Activated T-cell treated with anti-CD3 and anti-CD28 coated beads for 24 hours (primary cell): ENCODE data around the gene RTEL1.
"Not testable (repeated sequence)": the region's sequence is repeated elsewhere in the genome, so short reads cannot be mapped to it uniquely, and the experiment has no call there.

Source experiments
- DNase-seq: peaks from one replicate; pipeline ENCODE4 v3.0.0-alpha.2; 2020; ENCODE audit warnings: low read depth

Gene RTEL1

DNA sequence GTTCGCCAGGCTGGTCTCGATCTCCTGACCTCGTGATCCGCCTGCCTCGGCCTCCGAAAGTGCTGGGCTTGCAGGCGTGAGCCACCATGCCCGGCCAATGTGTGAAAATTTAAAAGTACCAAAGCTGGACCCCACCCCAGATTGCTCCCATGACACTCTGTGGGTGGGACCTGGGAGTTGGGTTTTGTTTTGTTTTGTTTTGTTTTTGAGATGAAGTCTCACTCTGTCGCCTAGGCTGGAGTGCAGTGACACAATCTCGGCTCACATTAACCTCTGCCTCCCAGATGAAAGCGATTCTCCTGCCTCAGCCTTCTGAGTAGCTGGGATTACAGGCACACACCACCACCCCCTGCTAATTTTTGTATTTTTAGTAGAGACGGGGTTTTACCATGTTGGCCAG lies 13.6 kb downstream of the RTEL1 start:
- not testable (repeated sequence) for DNase-seq

DNA sequence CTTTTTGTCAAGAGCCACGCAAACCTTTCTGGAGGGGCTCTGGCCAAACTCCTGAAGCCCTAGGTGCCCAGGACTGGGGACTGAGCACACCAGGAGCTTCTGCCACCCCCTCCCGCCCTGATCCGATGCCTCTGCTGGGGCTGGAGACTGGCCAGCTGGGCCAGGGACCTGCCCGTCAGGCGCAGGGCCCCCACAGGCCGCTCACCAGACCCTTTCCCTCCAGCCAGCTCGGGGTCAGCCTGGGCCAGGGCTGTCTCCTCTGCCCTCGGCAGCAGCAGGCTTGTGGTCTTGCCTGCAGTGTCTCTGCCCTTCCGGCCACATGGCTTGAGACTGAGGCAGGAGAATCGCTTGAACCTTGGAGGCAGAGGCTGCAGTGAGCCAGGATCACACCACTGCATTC lies 14.6 kb downstream of the RTEL1 start:
- DNase-seq: no peak

DNA sequence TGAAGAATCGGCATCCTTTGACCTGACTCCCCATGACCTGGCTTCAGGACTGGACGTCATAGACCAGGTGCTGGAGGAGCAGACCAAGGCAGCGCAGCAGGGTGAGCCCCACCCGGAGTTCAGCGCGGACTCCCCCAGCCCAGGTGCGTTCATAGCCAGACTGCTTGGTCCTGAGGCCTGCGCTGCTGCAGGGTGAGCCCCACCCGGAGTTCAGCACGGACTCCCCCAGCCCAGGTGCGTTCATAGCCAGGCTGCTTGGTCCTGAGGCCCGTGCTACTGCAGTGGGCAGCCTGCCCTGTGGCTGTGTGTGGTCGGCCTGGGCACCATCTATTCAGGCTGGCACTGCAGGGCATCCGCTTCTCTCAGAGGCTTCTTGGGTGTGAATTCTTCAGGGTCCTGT lies 15.8 kb downstream of the RTEL1 start:
- DNase-seq: no peak

DNA sequence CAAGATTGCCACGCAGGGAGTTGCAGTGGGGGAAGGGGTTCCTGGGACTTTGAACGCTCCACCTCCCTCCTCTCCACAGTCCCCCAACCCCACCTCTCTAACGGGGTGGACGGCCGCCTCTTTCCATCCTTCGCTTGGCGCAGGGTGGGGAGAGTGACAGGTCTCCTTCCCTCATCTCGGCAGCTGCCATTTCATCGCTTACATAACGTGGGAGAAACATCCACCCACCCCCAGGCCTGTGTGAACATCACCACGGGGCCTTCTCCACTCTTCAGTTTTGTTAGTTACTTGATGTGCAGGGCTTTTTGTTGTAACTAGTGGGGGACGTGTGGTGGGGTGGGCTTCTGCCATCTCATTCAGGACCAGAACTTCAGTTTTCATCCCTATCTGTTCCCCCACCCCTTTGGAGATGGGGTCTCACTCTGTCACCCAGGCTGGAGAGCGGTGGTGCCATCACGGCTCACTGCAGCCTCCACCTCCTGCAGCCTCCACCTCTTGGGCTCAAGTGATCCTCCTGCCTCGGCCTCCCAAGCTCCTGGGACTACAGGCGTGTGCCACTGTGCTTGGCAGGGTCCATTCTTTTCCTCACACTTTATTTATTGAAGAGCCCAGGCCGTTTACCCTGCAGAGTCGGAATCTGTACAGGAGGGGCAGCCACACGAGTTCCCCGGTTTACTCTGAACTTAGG lies 17.7 kb downstream of the RTEL1 start:
- no peak for DNase-seq

DNA sequence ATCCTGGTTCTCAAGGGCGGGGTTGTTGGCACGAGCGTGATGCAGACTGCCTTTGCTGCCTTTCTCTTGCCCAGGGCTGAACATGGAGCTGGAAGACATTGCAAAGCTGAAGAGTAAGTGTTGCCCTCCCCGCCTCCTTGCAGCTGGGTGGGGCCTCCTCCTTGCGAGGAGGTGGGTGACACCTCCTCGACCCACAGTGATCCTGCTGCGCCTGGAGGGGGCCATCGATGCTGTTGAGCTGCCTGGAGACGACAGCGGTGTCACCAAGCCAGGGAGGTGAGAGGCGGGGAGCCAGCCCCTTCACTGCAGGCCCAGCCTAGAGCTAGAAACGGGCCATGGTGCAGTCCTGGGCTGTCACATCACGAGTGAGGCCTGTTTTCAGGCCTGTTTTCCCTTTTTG lies 20.0 kb downstream of the RTEL1 start:
- no peak for DNase-seq

DNA sequence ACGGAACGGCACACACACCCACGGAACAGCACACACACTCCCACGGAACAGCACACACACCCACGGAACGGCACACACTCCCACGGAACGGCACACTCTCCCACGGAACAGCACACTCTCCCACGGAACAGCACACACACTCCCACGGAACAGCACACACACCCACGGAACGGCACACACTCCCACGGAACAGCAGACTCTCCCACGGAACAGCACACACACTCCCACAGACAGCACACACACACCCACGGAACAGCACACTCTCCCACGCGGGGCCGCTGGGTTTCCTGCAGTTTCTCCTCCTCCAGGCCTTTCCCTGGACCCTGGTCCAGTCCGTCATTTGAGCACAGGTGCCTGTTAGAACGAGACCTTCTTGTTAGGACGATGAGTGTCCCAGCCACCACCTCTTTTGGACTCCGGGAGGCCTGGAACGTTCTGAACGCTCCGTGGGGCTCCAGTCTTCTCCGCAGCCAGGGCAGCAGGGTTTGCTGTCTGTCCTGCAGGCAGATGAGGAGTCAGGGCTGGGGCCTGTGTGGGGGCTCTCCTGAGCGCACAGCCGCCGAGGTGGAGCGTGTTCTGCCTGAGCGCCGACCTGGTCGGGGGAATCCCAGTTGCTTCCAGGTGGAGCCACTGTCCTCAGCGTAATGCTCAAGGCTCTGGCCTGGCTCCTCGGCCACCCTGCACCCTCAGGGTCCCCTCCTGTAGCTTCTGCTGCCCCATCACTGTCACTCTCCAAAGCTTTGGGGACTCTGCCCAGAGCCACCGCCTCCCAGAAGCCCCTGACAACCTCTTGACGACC lies 20.8 kb downstream of the RTEL1 start:
- no peak for DNase-seq

DNA sequence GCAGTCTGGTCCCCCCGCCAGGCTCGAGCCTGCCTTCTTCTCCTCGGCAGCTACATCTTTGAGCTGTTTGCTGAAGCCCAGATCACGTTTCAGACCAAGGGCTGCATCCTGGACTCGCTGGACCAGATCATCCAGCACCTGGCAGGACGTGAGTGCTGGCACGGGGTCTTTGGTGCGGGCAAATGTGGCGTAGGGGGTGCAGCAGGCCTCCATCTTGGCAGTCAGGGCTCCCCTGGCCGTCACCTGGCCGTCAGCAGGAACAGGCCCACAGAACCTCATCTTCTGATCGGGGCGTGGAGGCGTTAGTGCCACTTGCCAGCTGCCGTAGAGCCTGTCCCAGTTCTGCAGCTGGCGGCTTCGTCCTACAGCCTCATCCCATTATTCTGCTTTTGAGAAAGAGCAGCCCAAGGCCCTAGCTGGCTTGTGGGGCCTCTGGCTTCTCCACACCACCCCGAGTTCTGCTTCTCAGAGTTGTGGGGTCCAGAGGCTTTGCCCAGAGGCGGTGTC lies 21.7 kb downstream of the RTEL1 start:
- DNase-seq: no peak

DNA sequence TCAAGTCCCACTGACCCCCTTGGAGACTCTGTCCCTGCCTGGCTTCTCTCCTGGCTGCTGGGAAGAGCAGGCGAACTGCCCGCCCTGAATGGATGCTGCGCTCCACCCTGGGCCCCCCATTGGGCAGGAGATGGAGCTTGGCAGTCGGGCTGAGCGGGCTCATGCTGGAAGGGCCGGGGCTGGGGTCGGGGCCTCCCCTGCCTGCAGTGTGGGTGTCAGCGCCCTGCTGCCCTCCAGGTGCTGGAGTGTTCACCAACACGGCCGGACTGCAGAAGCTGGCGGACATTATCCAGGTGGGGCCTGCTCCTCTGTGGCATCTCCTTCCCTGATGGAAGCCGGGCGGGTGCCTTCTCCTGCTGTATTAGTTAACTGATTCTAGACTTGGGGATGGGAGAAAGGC lies 22.3 kb downstream of the RTEL1 start:
- DNase-seq: no peak

DNA sequence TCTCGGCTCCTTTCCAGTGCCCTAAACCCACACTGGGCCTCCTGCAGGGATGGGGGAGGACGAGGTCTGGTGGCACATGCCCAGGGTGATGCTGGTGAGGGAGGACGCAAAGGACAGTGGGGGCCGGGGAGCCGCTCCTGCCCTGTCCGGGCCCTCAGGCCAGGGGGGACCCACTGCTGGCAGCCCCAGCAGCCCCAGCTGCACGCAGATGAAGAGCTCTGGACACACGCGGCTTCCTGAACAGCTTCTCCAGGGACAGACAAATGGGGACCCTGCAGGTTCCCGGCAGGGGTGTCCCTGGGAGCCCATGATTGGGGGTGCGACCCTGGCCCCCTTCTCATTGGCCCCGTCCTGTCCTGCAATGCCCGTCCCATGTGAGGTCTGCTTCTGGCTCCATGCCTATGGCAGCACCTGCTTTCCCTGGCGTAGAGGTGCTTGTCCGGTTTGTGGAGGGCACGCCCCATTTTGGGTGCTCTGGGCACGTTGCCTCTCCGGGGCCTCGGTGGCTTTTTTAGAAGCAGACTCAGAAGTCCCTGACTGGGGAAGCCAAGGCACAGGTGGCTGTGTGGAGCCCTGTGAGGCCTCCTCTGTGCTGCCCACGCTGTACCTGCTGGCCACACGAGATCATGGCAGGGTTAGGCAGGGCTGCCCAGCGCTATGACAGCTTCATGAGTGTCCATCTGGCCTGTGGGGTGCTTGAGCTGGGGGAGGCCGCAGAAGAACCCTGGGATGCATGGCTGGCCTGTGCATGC lies 22.9 kb downstream of the RTEL1 start:
- DNase-seq: no peak

DNA sequence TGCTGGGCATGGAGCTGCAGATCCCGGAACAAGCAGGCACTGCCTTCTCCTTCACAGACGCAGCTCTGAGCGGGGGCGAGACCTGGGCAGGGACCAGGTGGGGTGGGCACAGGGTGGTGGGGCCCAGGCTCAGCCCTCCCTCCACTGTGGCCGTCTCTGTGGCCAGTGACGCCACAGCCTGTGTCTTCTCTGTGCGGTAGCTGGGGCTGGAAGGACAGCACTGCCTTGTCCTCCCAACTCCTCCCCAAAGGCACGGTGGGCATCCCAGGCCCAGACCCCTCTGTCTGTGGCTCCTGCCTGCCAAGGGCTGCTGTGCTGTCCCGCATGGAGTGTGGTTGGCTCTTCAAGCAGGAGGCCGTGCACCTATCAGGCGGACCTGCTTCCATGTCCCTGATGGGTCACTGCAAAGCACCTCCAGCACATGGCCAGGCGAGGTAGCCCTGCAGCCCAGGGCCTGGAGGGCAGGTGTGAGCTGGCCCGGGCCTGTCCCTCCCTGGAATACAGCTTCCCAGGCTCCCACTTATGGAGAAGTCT lies 23.6 kb downstream of the RTEL1 start:
- DNase-seq: no peak

DNA sequence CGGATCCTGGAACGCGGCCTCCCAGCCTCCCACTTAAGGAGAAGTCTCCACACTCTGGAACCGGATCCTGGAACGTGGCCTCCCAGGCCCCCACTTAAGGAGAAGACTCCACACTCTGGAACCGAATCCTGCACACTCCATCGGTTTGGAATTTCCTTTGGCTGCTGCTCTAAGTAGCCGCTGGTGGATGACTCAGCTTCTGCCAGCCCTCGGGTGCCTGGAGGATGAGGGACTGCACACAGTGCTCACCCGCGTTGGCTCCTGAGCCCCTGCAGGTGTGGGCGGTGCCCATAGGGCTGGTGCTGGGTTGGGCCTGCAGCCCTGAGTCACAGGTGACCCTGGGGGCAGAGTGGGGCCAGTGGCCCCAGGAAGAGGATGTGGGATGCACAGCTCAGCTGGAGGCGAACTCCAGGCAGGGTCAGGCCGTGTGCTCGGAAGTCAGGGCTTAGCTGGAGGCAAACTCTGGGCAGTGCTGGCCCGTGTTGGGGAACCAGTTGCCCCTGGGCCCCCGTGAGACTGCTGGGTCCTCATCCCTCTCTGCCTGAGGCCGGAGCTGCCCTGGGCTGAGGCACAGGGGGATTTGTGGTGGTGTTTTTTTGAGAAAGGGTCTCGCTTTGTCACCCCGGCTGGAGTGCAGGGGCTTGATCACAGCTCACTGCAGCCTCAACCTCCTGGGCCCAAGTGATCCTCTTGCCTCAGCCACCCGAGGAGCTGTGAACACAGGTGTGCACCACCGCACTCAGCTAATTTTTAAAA lies 24.4 kb downstream of the RTEL1 start:
- DNase-seq: no peak

DNA sequence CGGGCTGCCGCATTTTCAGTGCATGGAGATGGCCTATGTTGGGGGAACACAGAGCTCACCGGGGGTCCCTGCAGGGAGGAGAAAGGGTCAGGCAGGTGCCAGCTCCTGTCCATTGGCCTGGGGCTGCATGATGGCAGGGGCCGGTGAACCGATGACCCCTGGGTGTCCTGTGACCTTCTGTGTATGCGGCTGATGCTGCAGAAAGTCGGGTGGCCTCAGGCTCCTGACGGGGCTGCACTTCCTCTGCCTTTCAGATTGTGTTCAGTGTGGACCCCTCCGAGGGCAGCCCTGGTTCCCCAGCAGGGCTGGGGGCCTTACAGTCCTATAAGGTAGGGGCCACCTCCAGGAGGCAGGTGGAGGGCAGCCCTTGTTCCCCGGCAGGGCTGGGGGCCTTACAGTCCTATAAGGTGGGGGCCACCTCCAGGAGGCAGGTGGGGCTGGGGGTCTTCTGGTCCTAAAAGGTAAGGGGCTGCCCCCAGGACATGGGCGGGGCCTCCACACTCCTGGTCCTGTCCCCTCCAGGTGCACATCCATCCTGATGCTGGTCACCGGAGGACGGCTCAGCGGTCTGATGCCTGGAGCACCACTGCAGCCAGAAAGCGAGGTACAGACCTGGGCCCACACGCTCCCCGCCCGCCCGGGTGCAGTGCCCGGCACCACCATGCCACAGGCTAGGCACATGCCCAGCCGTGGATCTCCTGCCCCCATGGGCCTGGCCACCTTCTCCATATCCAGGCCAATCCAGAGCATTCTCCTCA lies 27.3 kb downstream of the RTEL1 start:
- no peak for DNase-seq

DNA sequence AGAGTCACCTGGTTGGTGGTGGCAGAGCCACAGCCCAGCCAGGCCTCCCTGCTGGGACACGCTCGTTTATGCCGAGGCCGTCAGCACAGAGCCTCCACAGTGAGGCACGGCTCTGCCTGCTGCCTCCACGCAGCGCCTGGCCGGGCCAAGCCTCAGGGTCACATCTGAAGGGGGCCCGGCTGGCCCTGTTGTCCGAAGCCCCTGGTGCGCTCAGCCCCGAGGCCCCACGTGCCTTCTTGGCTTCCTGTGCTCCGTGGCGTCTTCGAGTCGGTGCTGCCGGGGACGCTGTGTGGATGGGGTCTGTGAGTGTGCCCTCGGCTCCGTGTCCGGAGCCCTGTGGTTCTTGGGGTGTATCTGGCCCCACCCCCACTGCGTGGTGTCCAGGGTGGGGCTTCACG lies 28.0 kb downstream of the RTEL1 start:
- DNase-seq: no peak

DNA sequence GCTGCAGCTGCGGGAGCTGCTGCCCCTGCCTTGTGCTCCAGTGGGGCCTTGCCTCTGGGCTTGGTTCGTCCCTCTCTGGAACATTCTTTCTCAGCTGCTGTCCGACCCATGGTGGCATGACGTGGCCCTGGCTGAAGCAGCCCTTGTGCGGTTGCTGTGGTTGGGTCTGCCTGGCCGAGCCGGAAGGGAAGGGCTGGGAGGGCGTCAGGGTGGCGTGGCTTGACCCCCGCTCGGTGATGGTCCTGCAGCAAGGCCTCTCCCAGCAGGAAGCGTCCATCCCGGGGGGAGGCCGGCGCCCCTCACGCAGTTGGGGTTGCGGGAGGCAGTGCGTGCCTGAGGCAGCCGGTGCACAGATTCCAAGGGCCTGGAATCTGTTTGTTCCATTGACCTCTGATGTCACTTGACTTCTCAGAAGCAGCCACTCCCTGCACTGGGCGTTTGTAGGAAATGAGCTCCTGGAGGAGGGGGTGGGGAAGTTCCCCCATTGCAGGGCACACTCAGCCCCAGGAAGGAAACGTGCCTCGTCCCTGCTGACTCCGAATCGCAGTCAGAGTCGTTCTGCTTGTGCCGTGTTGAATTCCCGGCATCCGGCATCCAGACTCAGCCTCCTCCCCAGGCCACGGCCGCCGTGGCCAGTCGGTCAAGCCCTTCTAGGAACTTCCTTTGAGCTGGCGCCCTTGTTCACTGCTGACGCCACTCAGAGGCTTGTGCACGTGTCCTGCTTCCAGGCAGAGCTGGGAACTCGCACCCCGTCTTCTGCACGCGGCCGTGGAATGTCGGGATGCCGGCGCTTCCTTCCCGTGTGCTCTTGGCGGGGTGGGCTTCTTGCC lies 28.6 kb downstream of the RTEL1 start:
- no peak for DNase-seq

DNA sequence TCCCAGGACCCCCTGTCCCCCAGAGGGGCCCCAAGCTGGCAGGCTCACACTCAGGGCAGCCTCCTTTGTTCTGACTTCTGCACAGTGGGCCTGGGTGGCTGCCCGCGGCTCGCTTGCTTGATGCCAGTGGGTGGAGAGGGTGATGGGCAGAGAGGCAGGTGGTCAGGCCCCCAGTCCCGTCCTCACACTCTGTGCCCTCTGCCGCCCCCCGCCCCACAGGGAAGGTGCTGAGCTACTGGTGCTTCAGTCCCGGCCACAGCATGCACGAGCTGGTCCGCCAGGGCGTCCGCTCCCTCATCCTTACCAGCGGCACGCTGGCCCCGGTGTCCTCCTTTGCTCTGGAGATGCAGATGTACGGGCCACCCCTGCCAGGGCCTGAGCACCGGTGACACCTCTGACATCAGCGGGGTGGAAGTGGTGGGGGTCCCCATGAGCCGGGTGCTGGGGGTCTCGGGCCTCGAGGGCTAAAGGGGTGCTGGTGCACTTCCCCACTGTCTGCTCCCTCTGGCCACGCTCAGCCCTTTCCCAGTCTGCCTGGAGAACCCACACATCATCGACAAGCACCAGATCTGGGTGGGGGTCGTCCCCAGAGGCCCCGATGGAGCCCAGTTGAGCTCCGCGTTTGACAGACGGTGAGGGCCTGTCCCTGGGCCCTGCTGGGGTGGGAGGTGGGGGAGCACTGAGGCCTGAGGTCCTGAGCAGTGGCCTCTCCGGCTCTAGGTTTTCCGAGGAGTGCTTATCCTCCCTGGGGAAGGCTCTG lies 29.5 kb downstream of the RTEL1 start:
- DNase-seq: no peak

DNA sequence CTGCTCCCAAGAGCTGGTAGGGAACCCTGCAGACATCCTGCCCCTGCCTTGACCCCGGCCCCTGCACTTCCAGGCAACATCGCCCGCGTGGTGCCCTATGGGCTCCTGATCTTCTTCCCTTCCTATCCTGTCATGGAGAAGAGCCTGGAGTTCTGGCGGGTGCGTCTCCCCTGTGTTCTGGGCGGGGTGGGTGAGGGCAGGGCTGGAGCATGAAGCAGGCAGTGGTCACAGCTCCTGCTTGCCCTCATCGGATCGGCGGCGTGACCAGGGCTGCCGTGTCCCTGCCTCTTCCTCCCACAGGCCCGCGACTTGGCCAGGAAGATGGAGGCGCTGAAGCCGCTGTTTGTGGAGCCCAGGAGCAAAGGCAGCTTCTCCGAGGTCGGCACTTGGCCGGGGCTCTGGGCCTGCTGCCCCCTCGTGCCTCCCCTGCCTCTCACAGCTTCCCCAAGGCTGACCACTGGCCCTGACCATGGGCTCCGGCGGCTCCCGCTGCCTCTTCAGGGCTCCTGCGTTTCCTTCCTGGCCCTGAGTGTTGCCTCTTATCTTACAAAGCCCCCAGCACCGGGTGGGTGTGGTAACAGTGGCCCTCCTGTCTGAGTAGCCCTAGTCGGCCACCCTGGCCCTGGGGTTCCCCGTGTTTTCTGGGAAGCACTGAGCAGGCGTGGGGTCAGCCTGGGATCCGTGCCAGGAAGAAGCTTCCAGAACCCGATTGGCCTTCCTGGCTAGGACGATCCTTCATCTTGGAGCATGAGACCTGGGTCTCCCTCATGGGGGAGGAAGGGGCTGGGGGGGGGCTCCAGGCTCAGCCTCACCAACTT lies 30.3 kb downstream of the RTEL1 start:
- no peak for DNase-seq

DNA sequence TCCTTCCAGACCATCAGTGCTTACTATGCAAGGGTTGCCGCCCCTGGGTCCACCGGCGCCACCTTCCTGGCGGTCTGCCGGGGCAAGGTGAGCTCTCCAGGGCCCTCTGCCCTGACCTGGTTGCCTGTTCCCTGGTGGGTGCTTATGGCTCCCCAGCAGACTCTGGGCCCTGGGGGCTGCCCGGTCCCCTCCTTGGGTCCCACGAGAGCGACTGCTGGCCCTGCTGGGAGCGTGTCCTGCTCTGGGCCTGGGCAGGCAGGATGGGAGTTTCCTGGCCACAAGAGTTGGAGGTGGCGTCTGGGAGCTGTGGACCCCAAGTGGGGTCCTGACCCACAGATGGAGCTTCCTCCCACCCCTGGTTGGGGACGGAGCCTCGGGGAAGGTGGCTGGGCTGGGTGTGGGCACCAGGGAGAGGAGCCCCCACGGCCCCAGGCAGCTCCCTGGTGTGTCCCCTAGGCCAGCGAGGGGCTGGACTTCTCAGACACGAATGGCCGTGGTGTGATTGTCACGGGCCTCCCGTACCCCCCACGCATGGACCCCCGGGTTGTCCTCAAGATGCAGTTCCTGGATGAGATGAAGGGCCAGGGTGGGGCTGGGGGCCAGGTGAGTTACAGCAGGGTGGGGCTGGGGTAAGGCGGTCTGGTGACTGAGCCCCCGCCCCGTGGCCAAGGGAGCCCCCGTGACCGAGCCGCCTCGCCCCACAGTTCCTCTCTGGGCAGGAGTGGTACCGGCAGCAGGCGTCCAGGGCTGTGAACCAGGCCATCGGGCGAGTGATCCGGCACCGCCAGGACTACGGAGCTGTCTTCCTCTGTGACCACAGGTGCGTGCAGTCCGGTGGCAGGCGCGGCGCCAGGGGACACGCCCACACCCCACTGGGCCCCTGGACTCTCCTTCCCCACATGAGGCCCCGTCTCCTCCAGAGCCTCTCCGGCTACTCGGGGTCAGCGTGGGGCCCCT lies 31.2 kb downstream of the RTEL1 start:
- DNase-seq: no peak
